ENCODE data around the gene EDAR.

The EDAR gene

DNA sequence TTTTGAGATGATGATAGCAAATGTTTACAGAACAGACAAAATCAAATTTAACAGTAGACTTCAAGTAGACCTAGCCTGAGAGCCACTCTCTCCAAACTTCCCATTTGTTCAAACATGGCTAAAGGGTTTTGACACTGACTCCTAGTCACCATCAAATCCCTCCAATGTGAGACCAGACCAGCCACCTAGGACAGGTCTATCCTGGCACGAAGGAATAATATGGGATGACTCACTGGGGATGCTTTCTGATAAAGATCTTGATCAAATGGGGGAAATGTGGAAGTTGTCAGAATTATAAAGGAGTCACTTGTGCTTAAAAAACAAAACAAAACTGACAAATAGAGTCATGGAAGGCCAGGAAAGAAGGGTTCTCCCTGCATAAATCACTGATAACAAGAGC lies 95.7 kb downstream of the EDAR start:
- TF ChIP-seq, protein P1, sequence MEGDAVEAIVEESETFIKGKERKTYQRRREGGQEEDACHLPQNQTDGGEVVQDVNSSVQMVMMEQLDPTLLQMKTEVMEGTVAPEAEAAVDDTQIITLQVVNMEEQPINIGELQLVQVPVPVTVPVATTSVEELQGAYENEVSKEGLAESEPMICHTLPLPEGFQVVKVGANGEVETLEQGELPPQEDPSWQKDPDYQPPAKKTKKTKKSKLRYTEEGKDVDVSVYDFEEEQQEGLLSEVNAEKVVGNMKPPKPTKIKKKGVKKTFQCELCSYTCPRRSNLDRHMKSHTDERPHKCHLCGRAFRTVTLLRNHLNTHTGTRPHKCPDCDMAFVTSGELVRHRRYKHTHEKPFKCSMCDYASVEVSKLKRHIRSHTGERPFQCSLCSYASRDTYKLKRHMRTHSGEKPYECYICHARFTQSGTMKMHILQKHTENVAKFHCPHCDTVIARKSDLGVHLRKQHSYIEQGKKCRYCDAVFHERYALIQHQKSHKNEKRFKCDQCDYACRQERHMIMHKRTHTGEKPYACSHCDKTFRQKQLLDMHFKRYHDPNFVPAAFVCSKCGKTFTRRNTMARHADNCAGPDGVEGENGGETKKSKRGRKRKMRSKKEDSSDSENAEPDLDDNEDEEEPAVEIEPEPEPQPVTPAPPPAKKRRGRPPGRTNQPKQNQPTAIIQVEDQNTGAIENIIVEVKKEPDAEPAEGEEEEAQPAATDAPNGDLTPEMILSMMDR (IDR thresholded peaks at IDR 0.05) = no peak
- no peak overlapping the region for H3K4me3 ChIP-seq
- H3K27ac ChIP-seq = no peak overlapping the region
- DNase-seq (ENCODE audit: low spot score) = no peak

DNA sequence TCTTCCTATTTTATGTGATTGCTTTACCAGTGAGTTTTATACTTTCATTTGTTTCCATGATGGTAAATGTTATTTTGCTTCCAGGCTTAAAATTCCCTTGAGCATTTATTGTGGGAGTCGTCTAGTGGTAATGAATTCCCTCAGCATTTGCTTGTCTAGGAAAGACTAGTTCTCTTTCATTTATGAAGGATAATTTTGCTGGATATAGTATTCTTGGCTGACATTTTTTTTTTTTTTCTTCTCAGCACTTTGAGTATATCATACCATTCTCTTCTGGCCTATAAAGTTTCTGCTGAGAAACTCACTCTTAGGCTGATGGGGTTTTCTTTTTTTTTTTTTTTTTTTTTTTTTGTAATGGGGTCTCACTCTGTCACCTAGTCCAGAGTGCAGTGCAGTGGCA lies 99.1 kb downstream of the EDAR start:
- Histone ChIP-seq H3K27ac (no peak overlapping the region), H3K4me3 (no peak overlapping the region)
- DNase-seq (ENCODE audit: low spot score) = no peak
- TF ChIP-seq, protein P1 (IDR thresholded peaks at IDR 0.05) = no peak

DNA sequence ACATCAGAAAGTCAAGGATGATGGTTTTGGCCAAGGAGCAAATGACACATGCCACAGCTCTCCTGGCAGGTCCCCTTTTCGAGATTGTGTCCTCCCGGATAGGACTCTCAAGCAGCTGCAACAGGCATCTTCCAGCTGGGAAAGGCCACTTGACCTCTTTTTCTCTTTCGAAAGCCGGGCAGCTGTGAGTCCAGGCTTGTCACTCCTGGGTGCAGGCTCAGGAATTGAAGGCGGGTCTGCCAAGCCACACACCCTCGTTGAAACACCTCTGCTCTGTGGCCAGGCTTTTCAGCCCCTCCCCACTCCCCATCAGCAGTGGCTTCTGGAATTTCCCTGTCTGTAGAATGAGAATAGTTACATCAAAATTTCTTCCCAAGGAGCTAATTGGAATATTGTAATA lies 104.4 kb downstream of the EDAR start:
- Histone ChIP-seq H3K27ac (no peak overlapping the region), H3K4me3 (no peak overlapping the region)
- TF ChIP-seq, protein P1 (IDR thresholded peaks at IDR 0.05) = no peak
- DNase-seq (ENCODE audit: low spot score) = no peak

DNA sequence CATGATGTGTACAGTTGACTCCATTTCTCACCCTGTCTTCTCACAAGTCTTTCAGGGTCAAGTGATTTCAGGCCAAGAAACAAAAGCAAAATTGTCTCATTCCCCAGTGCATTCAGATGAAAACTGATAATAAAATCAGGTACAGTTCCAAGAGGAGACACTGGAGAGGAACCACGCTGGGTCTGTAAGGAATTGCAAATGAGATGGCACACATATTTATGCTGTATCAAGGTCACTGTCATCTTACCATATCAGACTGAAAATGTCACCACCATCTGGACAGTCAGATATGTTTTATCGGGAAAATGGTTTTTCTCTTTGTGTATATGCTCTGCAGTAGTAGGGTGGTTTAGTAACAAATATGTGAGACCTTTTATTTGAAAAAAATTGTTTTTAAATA lies 110.7 kb downstream of the EDAR start:
- H3K27ac ChIP-seq = no peak overlapping the region
- TF ChIP-seq, protein P1 (IDR thresholded peaks at IDR 0.05) = no peak
- no peak overlapping the region for H3K4me3 ChIP-seq
- DNase-seq (ENCODE audit: low spot score) = no peak

- TF ChIP-seq, protein P1 (IDR thresholded peaks at IDR 0.05) = no peak
- DNase-seq (ENCODE audit: low spot score) = no peak
- Histone ChIP-seq H3K4me3 (no peak overlapping the region), H3K27ac (no peak overlapping the region)
Measured at GRCh38 chr2:108877506-108877905, 111.5 kb downstream of the EDAR start.

DNA sequence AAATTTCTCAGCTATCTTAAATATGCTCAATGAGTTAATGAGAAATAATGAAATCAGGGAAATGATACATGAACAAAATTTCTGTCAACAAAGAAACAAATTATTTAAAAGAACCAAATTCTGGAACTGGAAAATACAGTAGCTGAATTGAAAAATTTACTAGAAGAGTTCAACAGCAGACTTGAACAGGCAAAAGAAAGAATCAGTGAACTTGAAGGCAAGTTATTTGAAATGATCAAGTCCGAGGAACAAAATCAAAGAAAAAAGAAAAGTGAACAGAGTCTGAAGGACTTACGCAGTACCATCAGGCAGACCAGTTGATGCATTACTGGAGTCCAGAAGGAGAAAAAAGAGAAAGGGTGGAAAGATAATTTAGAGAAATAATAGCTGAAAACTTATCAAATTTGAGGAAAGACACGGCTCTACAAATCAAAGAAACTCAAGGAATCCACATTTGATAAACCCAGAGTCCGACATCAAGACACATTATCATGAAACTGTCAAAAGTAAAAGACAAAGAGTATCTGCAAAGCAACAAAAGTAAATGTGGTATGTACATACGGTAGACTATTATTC lies 118.9 kb downstream of the EDAR start:
- TF ChIP-seq, protein P1 (IDR thresholded peaks at IDR 0.05) = no peak
- H3K4me3 ChIP-seq = no peak overlapping the region
- DNase-seq (ENCODE audit: low spot score) = no peak

DNA sequence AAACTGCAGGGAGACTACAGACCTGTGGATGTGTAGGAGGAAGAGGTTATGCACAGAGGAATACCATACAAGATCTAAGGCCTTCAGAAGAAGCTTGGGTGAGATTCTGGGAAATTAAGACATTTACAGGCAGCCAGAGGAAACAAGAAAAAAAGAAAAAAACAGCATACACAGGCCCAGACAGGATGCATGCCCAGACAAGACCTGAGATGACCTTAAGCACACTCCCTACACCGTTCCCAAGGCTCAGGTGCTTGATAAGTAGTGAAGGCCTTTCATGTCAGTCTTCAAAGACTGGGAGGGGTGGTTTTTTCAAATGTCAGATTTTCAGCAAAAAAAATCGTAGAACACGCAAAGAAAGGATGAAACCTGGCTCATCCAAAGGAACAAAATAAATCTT lies 119.5 kb downstream of the EDAR start:
- H3K4me3 ChIP-seq = no peak overlapping the region
- TF ChIP-seq, protein P1 (IDR thresholded peaks at IDR 0.05) = no peak
- H3K27ac ChIP-seq = no peak overlapping the region
- DNase-seq (ENCODE audit: low spot score) = no peak

More for the DNA sequence above, 118.9 kb downstream of the EDAR start:
- H3K27ac ChIP-seq = no peak overlapping the region
